ENCODE results near the gene SEL1L3.

Gene SEL1L3

GRCh38 chr4:25816591-25817058, 46.2 kb downstream of the SEL1L3 start:
- DNase-seq (ENCODE audit: low spot score): no peak

DNA sequence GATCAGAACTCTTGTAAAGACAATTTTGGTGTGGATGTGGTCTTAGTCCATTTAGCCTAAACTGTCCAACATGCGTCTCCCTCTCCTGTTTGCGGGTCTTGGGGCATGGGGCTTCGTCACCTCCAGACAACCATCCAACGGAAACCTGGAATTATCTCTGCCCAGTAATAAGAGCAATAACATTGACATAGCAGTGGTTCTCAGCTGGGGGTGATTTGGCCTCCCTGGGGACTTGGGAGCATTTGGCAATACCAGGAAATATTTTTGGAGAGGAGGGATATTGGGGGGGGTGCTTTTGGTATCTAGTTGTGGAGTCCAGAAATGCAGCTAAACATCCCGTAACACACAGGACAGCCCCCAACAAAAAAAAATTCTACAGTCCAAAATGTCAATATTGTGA, 47.2 kb downstream of the SEL1L3 start:
- no peak for DNase-seq (ENCODE audit: low spot score)

- no peak for DNase-seq (ENCODE audit: low spot score)
Measured at GRCh38 chr4:25814301-25815136, 48.3 kb downstream of the SEL1L3 start.

GRCh38 chr4:25813448-25814106, 49.2 kb downstream of the SEL1L3 start:
- no peak for DNase-seq (ENCODE audit: low spot score)

- no peak for DNase-seq (ENCODE audit: low spot score)
Measured at GRCh38 chr4:25811841-25812240, 50.9 kb downstream of the SEL1L3 start.

DNA sequence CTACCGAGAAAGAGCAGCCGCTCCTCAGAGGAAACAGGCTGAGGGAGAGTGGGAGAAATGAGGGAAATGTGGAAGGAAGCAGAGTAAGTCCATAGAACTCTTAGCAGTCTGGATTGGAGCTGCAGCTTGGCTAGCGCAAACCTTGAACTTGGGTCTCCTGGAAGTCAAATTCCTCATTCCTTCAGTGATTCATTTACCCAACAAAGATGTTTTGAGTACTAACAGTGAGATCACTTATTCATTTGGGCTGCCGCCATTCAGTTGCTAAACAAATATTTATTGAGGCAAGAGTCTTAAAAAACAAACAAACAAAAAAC, 51.5 kb downstream of the SEL1L3 start:
- no peak for DNase-seq (ENCODE audit: low spot score)

GRCh38 chr4:25810461-25811373, 52.1 kb downstream of the SEL1L3 start:
- no peak for DNase-seq (ENCODE audit: low spot score)

DNA sequence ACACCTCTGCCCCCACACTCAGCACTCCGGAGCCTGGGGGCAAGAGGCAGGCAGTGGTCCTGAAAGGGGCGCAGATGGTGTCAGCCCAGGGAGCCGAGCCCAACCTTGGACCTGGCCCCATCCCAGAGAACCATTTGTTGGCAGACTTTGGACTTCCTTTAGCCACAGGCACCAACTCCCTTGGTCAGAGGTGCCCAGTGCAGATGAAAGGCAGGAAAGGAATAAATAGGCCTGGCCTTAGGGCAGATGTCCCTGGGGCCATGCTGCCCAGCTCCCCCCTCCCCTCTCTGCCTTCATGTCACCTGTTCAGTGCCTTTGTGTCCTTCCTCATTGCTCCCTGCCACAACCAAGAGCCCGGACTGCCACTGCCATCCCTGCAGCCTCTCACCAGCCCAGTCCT, 52.8 kb downstream of the SEL1L3 start:
- no peak for DNase-seq (ENCODE audit: low spot score)

DNA sequence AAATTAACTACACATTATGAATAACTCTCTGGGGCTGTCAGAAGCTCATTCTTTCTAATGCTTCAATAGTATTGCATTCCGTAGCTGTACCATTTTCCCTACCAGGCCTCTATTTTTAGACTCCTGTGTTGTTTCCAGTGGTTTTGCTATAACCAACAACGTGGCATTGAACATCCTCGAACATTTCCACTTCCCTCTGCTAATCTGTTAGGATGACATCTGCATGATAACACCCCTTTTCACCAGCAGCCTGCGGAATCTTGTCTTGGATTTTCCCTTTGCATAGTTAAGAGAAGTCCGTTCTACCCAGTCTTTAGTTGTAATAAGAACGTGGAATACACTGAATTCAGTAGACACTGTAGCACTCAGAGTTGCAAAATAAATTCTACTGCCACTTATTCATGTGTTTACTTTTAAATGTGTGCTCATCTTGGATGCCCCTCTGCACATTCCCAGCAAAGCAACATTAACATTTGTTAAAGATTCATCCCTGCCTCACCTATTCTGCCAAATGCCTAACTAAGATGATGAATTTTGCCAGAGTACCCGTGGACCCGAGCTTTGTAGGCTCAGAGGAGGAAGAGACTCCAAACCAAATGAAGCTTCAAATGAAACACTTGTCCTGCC, 55.6 kb downstream of the SEL1L3 start:
- no peak for DNase-seq (ENCODE audit: low spot score)

DNA sequence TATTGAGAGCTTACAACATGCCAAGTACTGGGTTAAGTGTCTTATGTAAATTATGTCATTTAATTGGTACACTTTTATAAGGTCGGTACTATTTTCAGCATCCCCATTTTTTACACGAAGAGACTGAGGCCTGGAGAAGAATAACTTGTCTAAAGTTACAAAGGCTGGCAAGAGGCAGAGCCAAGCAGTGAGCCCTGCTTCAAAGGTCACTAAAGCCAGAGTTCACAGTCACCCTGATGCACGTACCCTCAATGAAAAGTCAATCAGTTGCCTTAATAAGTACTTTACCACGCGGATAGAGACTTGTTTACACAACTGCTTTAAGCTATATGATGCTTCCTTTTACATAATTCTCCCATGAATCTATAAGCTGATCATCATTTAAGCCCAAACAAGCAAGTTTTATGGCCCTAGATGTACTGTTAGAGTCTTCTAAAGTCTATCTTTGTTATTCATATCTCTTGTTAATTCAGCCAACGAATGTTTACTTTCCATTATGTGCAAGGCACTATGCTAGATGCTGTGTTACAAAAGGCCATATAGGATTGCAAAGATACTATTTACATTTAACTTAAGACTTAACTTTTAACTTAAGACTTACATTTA, 57.4 kb downstream of the SEL1L3 start:
- no peak for DNase-seq (ENCODE audit: low spot score)

GRCh38 chr4:25803720-25804225, 59.0 kb downstream of the SEL1L3 start:
- DNase-seq (ENCODE audit: low spot score): no peak

DNA sequence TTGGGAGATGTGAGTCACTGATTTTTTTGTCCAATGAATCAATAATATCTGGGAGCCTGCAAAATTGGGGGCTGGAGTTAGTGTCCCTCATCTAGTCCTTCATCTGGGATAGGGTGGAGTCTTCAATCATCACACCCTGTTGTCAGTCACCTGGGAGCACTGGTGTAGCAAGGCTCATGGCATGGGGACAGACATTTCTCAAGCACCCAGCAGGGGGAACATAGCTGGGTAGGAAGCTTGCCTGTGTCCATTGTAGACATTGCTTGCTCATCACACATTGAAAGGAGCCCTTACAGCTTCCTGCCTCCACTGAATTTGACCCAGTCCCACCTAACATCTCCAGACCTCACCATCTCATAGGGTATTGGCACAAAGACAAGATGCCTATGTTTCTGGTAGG, 61.2 kb downstream of the SEL1L3 start:
- no peak for DNase-seq (ENCODE audit: low spot score)

DNA sequence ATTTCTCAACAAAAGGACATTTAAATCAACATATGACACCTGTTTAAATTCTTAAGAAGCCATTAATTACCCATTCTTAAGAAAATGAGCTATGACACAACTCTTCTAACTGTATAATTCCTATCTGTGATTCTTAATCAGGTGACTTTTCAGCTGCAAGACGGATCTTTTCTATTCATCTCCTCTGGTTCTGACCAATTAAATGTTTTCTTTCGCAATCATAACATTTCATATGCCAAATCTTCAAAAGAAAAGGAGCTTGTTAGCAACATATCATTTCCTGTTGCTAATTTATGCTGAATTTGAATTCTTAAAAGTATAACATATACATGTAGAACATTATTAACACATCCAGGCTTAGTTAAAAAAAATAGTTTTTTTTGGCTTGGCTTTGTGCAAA, 62.5 kb downstream of the SEL1L3 start:
- no peak for DNase-seq (ENCODE audit: low spot score)

DNA sequence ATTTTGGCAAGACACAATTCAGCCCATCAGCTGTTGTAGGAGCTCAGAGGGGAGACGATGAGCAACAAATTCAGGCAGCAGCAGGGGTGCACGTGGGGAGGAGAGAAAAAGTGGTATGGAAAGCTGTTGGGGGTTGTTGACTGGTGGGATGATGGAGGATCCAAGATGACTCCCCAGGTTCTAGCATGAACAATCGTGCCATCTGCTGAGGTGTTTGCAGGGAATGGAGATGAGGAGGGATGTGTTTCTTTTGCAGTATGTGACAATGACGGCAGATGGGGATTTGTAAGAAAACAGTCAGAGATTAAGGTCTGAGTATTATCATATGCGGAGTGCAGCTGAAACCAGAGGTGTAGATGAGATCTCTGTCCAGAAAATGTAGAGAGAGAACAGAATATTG, 63.3 kb downstream of the SEL1L3 start:
- no peak for DNase-seq (ENCODE audit: low spot score)

DNA sequence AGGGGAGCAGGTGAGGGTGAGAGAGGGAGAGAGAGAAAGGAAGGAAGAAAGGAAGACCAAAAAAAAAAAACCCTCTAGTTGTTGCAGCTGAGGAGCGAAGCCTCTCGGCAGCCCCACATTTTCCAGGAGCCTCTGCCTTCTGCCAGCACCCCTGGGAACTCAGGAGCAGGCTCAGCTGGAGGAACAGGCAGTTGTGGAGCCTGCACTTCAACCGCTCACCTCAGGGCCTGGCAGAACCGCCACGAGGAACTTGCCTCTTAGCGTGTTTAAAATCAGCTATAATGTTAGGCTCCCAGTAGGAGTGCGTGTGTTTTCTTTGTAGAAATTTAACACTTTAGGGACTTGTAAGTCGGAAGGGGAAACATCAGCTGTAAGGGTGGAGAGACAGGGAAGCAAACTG, 65.7 kb downstream of the SEL1L3 start:
- DNase-seq (ENCODE audit: low spot score): no peak

DNA sequence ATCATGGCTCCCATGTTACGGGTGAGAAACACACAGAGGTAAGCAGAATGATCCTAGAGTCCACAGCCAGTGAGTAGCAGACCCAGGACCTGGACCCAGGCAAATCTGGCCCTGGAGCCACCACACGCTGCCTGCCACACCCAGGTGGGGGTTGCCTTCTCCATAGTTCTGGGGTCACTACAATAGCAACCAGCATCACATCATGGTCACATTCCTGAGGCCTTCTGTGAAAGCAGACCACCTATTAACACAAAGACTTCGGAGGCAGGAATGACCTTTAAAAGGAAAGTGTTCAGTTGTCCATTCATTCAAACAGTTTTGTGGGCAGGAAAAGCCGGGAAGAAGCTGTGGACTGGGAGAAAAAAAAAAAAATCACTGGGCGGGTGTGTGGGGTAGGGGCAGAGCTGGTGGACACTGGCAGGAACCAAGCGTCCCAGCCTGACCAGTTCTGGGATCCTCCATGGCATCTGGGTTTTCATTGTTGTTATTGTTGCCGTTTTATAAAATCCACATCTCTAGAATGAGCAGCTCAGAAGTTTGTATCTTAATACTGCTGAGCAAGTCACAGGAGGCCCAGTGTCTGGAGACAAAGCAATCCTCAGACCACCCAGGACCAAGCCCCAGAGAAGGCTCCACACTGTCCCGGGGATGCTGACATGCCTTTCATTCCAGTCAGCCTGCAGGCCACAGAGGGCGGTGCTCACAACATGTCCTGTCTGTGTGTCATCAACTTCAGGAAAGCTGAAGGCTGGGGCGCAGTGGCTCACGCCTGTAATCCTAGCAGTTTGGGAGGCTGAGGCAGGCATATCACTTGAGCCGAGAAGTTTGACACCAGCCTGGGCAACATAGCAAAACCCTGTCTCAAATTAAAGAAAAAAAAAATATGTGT, 67.0 kb downstream of the SEL1L3 start:
- peak; percentile 88 for DNase-seq (ENCODE audit: low spot score)

GRCh38 chr4:25795091-25795490, 67.7 kb downstream of the SEL1L3 start:
- DNase-seq (ENCODE audit: low spot score): no peak

DNA sequence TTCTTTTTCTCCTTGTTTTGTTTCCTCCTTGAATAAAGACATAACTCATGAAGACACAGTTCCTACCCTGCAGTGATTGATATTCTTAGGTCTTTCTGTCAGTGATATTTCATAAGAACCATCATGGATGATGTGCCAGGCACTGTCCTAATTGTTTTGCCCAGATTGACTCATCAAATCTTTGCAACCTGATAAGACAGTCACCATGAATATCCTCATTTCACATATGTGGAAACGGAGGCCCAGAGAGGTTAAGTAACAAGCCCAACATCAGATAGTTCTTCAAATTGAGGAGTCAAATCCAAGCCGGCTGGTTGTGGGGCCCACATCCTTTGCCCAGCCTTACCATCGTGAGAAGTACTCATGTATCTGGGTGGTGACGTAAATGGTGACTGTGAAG, 69.9 kb downstream of the SEL1L3 start:
- no peak for DNase-seq (ENCODE audit: low spot score)

- no peak for DNase-seq (ENCODE audit: low spot score)
Measured at GRCh38 chr4:25792200-25792791, 70.5 kb downstream of the SEL1L3 start.

DNA sequence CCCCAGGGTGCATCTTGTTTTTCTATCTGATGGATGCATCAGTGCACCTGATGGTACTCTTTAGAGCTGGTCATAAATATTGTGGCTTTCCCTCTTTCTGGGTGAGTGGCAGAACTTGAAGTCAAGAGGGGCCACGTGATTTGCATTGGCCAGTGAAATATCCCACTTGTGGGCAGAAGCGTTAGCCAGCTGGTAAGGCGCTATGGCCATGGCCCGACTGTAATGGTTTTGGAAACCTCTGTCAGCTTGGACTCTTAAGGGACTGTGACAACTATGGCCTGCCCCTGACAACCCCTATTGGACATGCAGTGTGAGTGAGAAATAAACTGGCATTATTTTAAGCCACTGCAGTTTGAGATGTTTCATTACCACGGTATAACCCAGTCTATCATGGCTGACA, 72.8 kb downstream of the SEL1L3 start:
- no peak for DNase-seq (ENCODE audit: low spot score)
